Measurements from ENCODE around the gene KCNJ11.
A peak's percentile ranks its signal among the peaks of the same experiment; 100 is the strongest.

Gene KCNJ11

DNA sequence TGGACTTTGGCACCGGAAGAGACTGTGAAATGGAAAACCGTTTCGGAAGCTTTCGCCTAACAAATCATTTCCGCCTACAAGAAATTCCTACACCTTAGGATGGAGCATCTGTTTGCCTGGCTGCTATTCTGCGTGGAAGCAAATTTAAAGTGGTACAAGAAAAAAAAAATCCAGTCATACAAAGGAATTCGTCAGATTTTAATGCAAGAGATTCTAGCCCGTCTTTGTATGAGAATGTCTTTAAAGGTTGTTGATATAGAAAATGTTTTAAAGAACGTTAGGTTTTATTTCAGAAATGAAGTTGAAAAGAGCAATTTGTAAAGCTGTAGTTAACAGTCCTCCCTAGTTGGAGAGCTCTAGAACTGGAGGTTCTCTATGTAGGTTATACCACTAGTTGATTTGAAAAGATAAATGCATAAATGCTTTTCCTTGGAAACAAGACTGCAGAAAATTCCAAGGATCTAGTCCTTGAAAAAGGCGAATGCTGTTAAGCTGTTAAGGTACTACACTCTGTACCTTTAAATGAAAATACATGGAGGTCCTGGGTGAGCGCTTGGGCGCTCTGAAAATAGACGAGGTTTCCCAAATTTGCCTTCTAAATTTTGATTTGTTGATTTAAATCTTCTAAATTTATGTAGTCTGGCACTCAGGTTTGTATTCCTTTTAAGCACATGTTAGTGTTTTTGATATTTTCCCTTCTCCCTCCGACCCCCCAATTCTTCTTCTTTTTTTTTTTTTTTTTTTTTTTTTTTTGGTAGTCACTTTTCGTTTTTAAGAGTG lies 34.4 kb downstream of the KCNJ11 start:
- no peak for DNase-seq (ENCODE audit: low read depth)

DNA sequence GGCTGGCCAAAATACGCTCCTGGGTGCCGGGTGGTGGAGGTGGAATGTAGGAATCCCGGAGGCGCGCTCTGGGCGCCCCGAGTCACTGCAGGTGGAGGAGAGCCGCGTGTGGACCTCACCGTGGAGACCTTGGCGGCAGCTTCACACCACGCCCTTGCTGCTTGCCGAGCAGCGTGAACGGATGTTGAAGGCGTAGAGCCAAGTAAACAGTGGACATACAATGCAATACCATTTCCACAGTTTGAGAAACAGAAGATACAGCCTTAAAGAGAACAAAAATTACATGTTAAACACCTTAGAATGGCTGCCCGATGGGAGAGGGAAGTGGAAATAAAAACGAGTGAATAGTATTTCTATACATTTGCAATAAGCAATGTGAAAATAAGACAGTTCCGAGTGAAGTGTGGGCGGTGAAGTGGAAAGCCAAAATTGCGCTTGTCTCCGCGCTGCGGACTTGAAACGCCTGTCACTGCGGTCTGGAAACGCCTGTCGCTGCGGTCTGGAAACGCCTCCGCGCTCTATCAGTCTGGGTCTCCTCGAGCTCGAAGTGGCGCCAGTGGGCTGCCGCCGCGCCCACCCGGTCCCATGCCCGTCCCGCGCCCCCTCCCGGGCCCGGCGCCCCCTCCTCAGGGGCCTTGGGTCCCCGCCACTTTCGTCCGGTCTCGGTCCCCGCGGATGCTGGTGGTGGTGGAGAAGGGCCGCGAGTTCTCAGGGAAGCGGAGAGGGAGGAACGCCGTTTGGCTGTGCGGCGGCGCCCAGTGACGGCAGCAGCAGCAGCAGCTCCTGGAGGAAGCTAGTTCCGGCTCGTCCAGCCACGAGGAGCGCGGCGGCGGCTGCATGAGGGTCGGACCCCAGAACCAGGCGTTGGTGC lies 35.3 kb downstream of the KCNJ11 start:
- DNase-seq (ENCODE audit: low read depth), result peak; percentile 49

DNA sequence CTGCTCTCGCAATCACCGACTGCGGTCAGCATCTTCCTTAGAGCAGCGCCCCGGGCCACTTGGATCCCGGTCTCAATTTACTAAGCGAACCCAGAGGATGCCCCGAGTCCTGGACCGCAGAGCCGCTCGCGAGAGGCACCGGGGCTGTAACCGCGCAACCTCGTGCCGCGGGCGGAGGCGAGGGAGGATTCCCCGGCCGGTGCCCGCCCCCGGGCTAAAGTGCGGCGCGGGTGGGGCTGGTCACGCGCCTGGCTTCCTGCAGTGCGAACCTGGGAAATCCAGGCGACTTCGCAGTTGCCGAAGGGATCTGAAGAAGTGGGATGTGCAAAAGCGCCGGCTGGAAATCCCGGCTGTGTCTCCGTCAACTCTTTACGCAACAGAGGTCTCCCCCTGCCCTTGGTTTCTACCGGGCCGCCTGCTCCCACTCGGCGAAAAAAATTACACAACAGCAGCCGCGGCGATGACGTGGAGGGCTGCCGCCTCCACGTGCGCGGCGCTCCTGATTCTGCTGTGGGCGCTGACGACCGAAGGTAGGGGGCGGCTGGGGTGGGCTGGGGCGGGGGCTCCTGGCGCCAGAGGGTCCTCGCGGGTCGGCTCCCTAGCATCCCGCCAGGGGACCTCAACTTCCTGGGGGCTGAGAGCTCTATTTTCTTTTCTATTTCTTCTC lies 36.8 kb downstream of the KCNJ11 start, which contains the start of gene NCR3LG1:
NCR3LG1 (plus strand) TSS at position 291 of the 667 bp plus-strand sequence; CDS start at position 461, 170 bp downstream.
- DNase-seq (ENCODE audit: low read depth), result peak; percentile 58

DNA sequence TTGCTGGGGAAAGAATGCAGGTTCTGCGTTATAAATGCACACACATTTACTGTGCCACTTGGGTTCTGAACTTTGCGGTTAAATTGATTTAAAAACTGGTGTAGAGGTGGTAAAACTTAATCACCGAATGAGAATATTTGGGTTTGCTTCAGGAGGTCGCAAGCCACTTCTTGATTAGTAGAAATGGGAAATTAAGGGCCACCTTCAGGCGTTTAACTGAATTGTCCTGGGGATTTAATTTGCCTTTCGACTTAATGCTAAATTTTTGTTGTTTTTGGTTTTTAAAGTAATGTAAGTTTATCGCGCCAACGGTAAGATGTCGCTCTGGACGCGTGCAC lies 37.3 kb downstream of the KCNJ11 start:
- no peak for DNase-seq (ENCODE audit: low read depth)

DNA sequence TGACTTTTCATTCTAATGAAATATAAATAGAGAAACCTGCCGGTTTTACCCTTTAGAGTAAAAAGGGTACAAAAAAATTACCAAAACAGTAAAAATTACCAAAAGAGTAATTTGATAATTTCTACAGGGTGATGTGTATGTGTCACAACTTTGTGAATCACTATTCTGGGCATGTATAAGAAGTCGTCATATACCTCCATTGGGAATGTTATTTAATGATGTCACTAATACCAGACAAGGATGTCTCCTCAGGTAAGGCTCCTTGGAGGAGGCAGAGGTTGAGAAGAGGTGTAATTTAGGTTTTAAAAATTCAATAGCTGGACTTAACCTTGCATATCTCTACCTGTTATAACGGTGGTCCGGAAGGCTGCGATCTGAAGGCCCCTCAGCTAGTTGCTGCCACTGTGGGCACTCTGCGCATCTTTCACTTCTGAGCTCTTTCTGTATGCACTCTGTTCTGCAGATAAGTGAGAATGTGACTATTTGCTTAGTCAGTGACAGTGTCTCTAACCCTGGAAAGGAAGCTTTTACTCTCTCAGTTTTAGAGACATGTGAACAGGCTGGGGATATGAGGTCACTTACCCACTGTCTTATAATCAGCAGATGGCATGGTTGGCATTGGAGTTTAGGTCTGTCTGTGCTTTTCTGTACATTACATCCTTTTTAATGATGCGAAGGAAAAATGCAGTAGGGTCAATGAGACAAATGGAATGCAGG lies 37.8 kb downstream of the KCNJ11 start:
- DNase-seq (ENCODE audit: low read depth), result no peak

DNA sequence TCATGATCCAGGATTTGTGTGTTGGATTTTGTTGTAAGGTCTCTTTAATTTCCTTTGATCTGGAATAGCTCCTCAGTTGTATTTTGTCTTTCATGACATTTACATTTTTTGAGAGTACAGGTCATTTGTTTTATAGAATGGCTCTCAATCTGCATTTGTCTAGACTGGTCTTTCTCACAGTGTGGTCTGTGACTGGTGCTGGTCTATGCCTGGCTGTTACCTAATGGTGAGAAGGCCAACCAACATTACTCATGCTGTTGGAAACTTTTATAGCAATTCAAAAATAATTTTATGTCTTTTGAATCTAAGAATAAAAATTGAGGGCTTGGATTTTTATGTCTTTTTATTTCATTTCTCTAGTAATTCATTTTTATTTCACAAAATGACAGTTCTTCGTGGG lies 40.8 kb downstream of the KCNJ11 start:
- DNase-seq (ENCODE audit: low read depth), result no peak

DNA sequence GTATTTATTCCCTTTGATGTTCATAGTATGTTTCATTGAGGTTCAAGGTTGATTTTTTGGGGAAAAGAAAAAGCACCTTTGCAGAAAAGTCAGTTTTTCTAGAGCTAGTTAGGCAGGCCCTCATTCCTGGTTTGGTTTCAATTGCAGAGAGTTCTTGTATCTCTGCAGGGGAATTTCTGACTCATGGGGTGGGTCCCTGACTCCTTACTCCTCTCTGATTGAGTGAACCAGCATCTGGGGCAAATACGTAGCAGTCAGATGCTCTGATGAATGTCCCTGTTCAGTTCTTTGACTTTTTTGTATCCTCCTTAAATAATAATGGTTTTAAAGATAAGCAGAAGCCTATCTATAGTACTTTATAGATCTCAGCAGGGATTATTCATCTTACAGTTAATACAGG lies 44.6 kb downstream of the KCNJ11 start:
- no peak for DNase-seq (ENCODE audit: low read depth)

DNA sequence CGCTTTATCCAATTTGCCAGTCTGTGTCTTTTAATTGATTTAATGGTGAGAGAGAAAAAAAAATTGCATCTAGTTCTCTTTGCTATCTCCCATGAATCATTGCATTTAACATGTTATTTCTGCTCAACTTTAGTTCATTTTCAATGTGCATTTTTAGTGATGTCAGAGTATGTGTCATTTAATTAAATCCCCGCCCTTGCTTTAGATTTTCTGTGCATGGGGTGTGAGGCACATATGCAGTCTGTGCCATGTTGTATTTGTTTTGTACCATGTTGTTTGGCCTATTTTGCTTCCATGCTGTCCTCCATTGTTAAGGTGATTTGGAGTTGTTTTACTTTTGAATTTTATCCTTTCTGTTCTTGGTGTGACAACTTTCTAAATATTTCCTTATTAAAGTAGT lies 45.2 kb downstream of the KCNJ11 start:
- DNase-seq (ENCODE audit: low read depth), result no peak
